HFFc6 (cell line): ENCODE results near the gene CTCFL. TPM values are rescaled to one million over a fixed set of nuclear protein-coding genes. Genes with fewer than 3 reads are reported as not detected.

Experiments used
- DNase-seq: peaks from one replicate; pipeline ENCODE4 v3.0.0-alpha.2; 2018
- H3K27ac Mint-ChIP-seq: 2 replicates; pipeline ENCODE4 v1.8.0; 2020; ENCODE audit warnings: mild to moderate bottlenecking, mixed read lengths
- H3K27me3 Mint-ChIP-seq: 2 replicates; pipeline ENCODE4 v1.8.0; 2021; ENCODE audit warnings: mild to moderate bottlenecking, moderate library complexity, mixed read lengths; ENCODE audit not compliant: insufficient read depth
- H3K36me3 Mint-ChIP-seq: 2 replicates; pipeline ENCODE4 v1.8.0; 2021; ENCODE audit warnings: low read depth, mixed read lengths
- H3K4me1 Mint-ChIP-seq: 2 replicates; pipeline ENCODE4 v1.8.0; 2020; ENCODE audit warnings: low read depth, mixed read lengths
- H3K4me3 Mint-ChIP-seq: 2 replicates; pipeline ENCODE4 v1.8.0; 2020; ENCODE audit warnings: mild to moderate bottlenecking, moderate library complexity, mixed read lengths
- H3K9me3 Mint-ChIP-seq: 2 replicates; pipeline ENCODE4 v1.8.0; 2020; ENCODE audit warnings: mild to moderate bottlenecking, mixed read lengths
- total RNA-seq, 6 experiments: library from RNA; stranded (reverse); fragmentation: NEBNext Ultra II Directional; extraction: Animal tissue kit (Norgen Biotek cat#: 25700); gene quantifications; 2 replicates in 1 of 6; 3 replicates in 5 of 6; pipeline ENCODE4 v1.2.3, GENCODE V29; 2021
- TF ChIP-seq, protein P1 (sequence below): fragments of 200-600 bp; sonication (generic); IDR thresholded peaks from 2 replicates; pipeline ENCODE4 v1.5.0; 2021; ENCODE audit warnings: antibody characterized with exemption, mild to moderate bottlenecking

The CTCFL gene
- total RNA-seq, 6 experiments from 2014 or later = not detected

- H3K4me3 Mint-ChIP-seq = no peak overlapping the region
- TF ChIP-seq, protein P1, sequence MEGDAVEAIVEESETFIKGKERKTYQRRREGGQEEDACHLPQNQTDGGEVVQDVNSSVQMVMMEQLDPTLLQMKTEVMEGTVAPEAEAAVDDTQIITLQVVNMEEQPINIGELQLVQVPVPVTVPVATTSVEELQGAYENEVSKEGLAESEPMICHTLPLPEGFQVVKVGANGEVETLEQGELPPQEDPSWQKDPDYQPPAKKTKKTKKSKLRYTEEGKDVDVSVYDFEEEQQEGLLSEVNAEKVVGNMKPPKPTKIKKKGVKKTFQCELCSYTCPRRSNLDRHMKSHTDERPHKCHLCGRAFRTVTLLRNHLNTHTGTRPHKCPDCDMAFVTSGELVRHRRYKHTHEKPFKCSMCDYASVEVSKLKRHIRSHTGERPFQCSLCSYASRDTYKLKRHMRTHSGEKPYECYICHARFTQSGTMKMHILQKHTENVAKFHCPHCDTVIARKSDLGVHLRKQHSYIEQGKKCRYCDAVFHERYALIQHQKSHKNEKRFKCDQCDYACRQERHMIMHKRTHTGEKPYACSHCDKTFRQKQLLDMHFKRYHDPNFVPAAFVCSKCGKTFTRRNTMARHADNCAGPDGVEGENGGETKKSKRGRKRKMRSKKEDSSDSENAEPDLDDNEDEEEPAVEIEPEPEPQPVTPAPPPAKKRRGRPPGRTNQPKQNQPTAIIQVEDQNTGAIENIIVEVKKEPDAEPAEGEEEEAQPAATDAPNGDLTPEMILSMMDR = no peak
- peaks cover 50% of the 10 kb centered on the region for H3K27me3 Mint-ChIP-seq
- no peaks in the 10 kb centered on the region for H3K4me1 Mint-ChIP-seq
- DNase-seq = no peak
- no peaks in the 10 kb centered on the region for H3K9me3 Mint-ChIP-seq
- H3K27ac Mint-ChIP-seq = no peak overlapping the region
- H3K36me3 Mint-ChIP-seq = no peaks in the 10 kb centered on the region
These were observed 45.4 kb upstream of the CTCFL start for GRCh38 chr20:57570145-57570850.

DNA sequence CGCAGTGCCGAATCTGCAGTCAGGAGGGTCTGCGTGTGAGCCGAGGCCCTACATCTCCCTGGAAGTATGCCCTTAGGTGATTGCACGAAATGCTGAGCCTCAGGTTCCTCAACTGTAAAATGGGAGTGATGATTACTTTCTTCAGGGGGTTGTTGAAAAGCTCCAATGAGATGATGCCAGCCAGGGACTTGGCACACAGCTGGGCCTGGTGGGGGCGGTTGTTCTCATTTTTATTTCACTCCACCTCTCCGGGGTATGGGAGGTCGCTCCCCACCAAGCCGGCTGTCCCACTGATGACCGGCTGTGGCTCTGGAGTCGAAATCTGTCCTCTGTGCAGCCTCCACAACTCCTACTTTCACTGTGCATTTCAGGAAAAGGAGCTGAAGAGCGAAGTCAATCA, 44.0 kb upstream of the CTCFL start:
- H3K36me3 Mint-ChIP-seq = no peaks in the 10 kb centered on the region
- no peaks in the 10 kb centered on the region for H3K4me1 Mint-ChIP-seq
- no peaks in the 10 kb centered on the region for H3K9me3 Mint-ChIP-seq
- no peak for DNase-seq
- H3K4me3 Mint-ChIP-seq = no peak overlapping the region
- peaks cover 57% of the 10 kb centered on the region for H3K27me3 Mint-ChIP-seq
- no peak overlapping the region for H3K27ac Mint-ChIP-seq
- TF ChIP-seq, protein P1 = no peak

- H3K4me3 Mint-ChIP-seq = no peak overlapping the region
- H3K27ac Mint-ChIP-seq = no peak overlapping the region
- TF ChIP-seq, protein P1 = no peak
- no peak for DNase-seq
- H3K36me3 Mint-ChIP-seq = no peaks in the 10 kb centered on the region
- no peaks in the 10 kb centered on the region for H3K4me1 Mint-ChIP-seq
- H3K9me3 Mint-ChIP-seq = no peaks in the 10 kb centered on the region
- peaks cover 55% of the 10 kb centered on the region for H3K27me3 Mint-ChIP-seq
These were observed 43.4 kb upstream of the CTCFL start for GRCh38 chr20:57568088-57568896.

DNA sequence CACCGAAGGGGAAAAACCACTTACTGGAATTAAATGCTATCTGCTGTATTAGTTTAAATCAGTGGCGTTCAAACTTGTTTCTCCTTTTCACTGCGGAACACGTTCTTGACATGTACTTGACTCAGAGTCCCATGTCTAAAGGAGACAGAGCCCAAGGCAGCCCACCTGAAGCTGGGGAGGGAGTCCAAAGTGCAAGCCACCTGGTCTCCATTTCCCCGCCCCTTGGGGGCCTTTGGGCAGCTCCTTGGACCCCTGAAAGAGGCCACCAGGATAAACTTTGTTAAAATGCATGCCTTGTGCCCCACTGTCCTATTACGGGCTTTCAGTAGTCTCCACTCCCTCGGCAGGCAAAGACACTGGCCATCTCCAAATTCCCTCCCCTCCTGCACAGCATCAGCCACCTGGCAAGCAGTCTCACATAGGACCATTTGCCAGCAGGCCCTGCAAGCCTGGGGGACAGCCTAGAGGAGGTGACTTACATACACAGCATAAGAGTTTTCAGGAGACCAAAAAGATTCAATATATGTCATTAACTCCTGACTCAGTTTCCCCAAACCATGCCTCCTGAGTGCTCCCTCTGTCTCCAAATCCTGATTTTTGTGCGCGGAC, 42.6 kb upstream of the CTCFL start:
- H3K4me1 Mint-ChIP-seq = no peaks in the 10 kb centered on the region

GRCh38 chr20:57566803-57567459, 42.0 kb upstream of the CTCFL start:
- TF ChIP-seq, protein P1 = no peak
- Mint-ChIP-seq H3K4me3 (no peak overlapping the region), H3K27me3 (peaks cover 49% of the 10 kb centered on the region), H3K9me3 (no peaks in the 10 kb centered on the region), H3K27ac (no peak overlapping the region), H3K4me1 (no peaks in the 10 kb centered on the region), H3K36me3 (no peaks in the 10 kb centered on the region)
- no peak for DNase-seq

More for the DNA sequence above, 42.6 kb upstream of the CTCFL start:
- Mint-ChIP-seq H3K4me3 (no peak overlapping the region), H3K9me3 (no peaks in the 10 kb centered on the region), H3K27ac (no peak overlapping the region), H3K36me3 (no peaks in the 10 kb centered on the region), H3K27me3 (peaks cover 53% of the 10 kb centered on the region)
- TF ChIP-seq, protein P1 = no peak
- no peak for DNase-seq
